Measurements from ENCODE around the gene CES5A.

- no peak for TF ChIP-seq SETDB1 (IDR thresholded peaks at IDR 0.05; ENCODE audit: insufficient read length, low read length)
- no peak for TF ChIP-seq ZNF426 (tag by site-specific recombination; IDR thresholded peaks at IDR 0.05)
- no peak for TF ChIP-seq CTCF (tag by site-specific recombination; IDR thresholded peaks at IDR 0.05)
Observed at GRCh38 chr16:55849536-55849935, 25.6 kb downstream of the CES5A start.

Measured in HEK293 (cell line).